ENCODE data around the gene LXN.

- TF ChIP-seq POLR2A (IDR thresholded peaks at IDR 0.05) (no peak), CTCF (IDR thresholded peaks at IDR 0.05) (no peak)
Measured at GRCh38 chr3:158702815-158703481, 30.5 kb upstream of the LXN start.

Data from stomach (tissue), 4 donors.